Kidney (tissue), 14 donors: Measurements from ENCODE around the gene CACNA1E. TPM values are rescaled to one million over a fixed set of nuclear protein-coding genes. Genes with fewer than 3 reads are reported as not detected.

ENCODE experiments used
- DNase-seq, 5 donors: peaks; one replicate each; pipeline ENCODE4 v3.0.0-alpha.2; 2013 to 2020
- FAIRE-seq: peaks from 2 replicates; lab custom pipeline; 2012; peaks lifted over from hg19 to GRCh38; lab: Jason Lieb, UNC
- H3K27ac ChIP-seq, 2 donors: one replicate each; pipeline ENCODE4 v1.7.0; 2013; ENCODE audit warnings: low read depth in 2 of 2, low read length in 2 of 2, inconsistent platforms in 1 of 2
- H3K27me3 ChIP-seq: one replicate; pipeline ENCODE4 v1.7.1; 2013; ENCODE audit warnings: low read length, inconsistent platforms; ENCODE audit not compliant: control insufficient read depth, insufficient read depth
- H3K36me3 ChIP-seq, 3 donors: one replicate each; pipeline versions ENCODE4 v1.7.0 to v1.7.1; 2013; ENCODE audit warnings: low read length in 3 of 3, control low read depth in 1 of 3, inconsistent platforms in 1 of 3; ENCODE audit not compliant: insufficient read depth in 3 of 3, control insufficient read depth in 2 of 3
- H3K4me1 ChIP-seq, 3 donors: one replicate each; pipeline versions ENCODE4 v1.7.0 to v1.7.1; 2013; ENCODE audit warnings: low read length in 3 of 3, inconsistent platforms in 1 of 3, low read depth in 1 of 3; ENCODE audit not compliant: control insufficient read depth in 2 of 3, insufficient read depth in 2 of 3
- H3K4me3 ChIP-seq, 3 donors: one replicate each; pipeline versions ENCODE4 v1.7.0 to v1.8.1; 2013; ENCODE audit warnings: low read length in 3 of 3, control low read depth in 1 of 3, inconsistent platforms in 1 of 3
- H3K9ac ChIP-seq, 3 donors: one replicate each; pipeline versions ENCODE4 v1.7.0 to v1.7.1; 2013; ENCODE audit warnings: low read length in 3 of 3, control low read depth in 1 of 3, inconsistent platforms in 1 of 3
- H3K9me3 ChIP-seq, 3 donors: one replicate each; pipeline versions ENCODE4 v1.7.0 to v1.7.1; 2013; ENCODE audit warnings: low read length in 3 of 3, control low read depth in 1 of 3, inconsistent platforms in 1 of 3; ENCODE audit not compliant: control insufficient read depth in 2 of 3, insufficient read depth in 1 of 3
- intact Hi-C: fragments of 100-400 bp; cut with DNase I; formaldehyde crosslinking; loops from one replicate; pipeline ENCODE4 v1.11.1; 2022
- polyA plus RNA-seq: library from polyadenylated mRNA; stranded (reverse); fragments of 350-450 nt; fragmentation: Illumina TruSeq; extraction: RNeasy Lipid Tissue Mini Kit (QIAGEN cat#74804); gene quantifications from one replicate; pipeline ENCODE4 v1.2.3, GENCODE V29; 2014; ENCODE audit warnings: low read depth, low replicate concordance; ENCODE audit not compliant: insufficient read depth
- total RNA-seq: library from RNA; stranded (reverse); fragmentation: NEBNext Ultra II Directional; extraction: Animal tissue kit (Norgen Biotek cat#: 25700); gene quantifications from one replicate; pipeline ENCODE4 v1.2.1, GENCODE V29; 2021
- TF ChIP-seq, protein P1 (sequence below): IDR thresholded peaks from 3 replicates; pipeline ENCODE4 v1.5.1; 2012; ENCODE audit warnings: mild to moderate bottlenecking, moderate library complexity, borderline replicate concordance; ENCODE audit not compliant: insufficient read depth; ENCODE audit errors: extremely low read depth
- donor health status: control.
- donor health status: control.
- donor health status: control.
- donor health status: control.
- donor health status: control.
- donor health status: DM: yes; HTN: yes; CAD: no.
- donor health status: Normal renal cell carcinoma (clear cell type).

The CACNA1E gene
- total and polyA plus RNA-seq, 2 donors from 2014 or later = 0.19 TPM

DNA sequence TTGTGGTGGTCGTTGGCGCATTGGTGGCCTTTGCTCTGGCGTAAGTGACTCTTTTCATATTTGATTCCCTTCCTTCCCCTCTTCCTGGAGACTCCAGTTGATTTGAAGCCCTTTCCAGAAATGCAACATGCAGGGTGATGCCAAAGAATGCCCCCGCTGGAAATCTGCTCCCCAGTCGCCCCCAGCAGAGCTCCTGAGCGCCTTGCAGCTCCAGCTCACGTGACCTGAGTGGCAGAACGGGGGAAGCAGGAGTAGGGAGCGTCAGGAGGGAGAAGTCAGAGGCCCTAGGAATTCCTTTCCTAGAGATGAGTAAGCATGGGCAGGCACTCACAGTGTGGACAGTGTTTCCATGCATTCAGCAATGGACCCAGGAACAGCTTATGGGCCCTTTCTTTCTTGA, 255.9 kb downstream of the CACNA1E start:
- DNase-seq (no peak), FAIRE-seq (no peak)
- intact Hi-C loops = no loop called here
- no peaks in the 10 kb centered on the region for H3K36me3 ChIP-seq
- TF ChIP-seq, protein P1, sequence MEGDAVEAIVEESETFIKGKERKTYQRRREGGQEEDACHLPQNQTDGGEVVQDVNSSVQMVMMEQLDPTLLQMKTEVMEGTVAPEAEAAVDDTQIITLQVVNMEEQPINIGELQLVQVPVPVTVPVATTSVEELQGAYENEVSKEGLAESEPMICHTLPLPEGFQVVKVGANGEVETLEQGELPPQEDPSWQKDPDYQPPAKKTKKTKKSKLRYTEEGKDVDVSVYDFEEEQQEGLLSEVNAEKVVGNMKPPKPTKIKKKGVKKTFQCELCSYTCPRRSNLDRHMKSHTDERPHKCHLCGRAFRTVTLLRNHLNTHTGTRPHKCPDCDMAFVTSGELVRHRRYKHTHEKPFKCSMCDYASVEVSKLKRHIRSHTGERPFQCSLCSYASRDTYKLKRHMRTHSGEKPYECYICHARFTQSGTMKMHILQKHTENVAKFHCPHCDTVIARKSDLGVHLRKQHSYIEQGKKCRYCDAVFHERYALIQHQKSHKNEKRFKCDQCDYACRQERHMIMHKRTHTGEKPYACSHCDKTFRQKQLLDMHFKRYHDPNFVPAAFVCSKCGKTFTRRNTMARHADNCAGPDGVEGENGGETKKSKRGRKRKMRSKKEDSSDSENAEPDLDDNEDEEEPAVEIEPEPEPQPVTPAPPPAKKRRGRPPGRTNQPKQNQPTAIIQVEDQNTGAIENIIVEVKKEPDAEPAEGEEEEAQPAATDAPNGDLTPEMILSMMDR = no peak
- H3K27me3 ChIP-seq = no peaks in the 10 kb centered on the region
- H3K9ac ChIP-seq = no peak overlapping the region
- no peak overlapping the region for H3K4me3 ChIP-seq
- H3K9me3 ChIP-seq = no peaks in the 10 kb centered on the region
- no peak overlapping the region for H3K27ac ChIP-seq
- H3K4me1 ChIP-seq = no peaks in the 10 kb centered on the region

DNA sequence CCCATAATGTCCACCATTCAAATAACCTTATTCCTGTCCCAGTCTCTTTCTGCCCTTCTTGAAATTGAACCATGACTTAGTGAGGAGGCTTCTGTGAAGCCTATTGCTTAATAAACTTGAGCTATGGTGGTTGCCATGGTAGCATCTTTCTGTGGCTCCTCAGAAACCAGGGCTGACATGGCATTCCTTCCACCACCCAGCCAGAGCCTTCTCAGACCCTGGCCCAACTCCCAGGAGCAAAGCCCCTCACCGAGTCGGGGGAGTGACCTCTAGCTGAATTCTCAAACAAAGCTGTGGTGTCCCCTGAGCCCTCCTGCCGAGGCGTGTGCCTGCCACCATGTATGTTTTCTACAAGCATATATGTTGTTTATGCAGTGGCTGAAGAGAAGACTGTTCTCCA, 259.1 kb downstream of the CACNA1E start:
- intact Hi-C loops = no loop called here
- Histone ChIP-seq H3K36me3 (no peaks in the 10 kb centered on the region), H3K27me3 (no peaks in the 10 kb centered on the region), H3K4me3 (no peak overlapping the region), H3K9ac (no peak overlapping the region), H3K4me1 (no peaks in the 10 kb centered on the region), H3K27ac (no peak overlapping the region), H3K9me3 (no peaks in the 10 kb centered on the region)
- DNase-seq (peak in 2 of 5 donors; percentile 12 to 27), FAIRE-seq (no peak)
- TF ChIP-seq, protein P1 = no peak

DNA sequence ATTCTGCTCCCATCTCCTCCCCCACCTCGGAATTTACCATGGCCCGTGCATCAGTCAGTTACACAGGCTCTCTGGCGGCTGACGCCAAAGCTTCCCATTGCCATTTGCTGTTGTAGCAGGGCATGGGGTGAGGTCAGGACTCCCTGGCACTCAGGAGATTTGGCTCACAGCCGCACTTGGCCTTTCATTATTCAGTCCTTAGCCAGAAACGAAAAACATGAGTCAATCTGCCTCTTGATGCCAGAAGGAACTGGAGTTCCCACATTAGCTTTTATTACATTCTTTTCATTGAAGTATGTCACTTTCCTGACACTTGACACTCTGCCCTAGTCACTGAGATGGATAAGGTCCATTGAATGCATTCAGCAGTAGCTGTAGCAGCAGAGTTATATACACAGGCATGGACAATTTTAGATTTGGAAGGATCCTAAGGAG, 260.6 kb downstream of the CACNA1E start:
- FAIRE-seq (no peak), DNase-seq (peak in 2 of 5 donors; percentile 42 to 49)
- Histone ChIP-seq H3K9me3 (no peaks in the 10 kb centered on the region), H3K9ac (no peak overlapping the region), H3K4me3 (no peak overlapping the region), H3K4me1 (no peaks in the 10 kb centered on the region), H3K27me3 (no peaks in the 10 kb centered on the region), H3K27ac (no peak overlapping the region), H3K36me3 (no peaks in the 10 kb centered on the region)
- intact Hi-C loops = no loop called here
- TF ChIP-seq, protein P1 = no peak

DNA sequence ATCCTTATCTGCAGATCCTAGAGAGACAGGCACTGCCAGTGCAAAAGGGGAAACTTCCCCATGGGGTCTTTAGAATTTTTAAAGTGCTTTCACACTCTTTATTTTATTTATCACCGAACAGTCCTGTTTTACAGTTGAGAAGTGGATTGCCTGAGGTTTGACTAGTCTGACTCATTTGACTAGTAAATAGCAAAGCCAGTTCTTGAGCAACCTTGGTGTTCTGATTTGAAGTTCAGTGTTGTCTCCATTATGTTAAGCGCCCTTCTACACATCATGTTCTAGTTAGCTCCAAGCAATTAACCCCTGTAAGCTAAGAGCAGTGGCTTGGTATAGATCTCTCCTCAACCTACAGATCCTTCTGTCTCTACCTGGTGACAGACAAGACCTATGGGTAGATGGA, 262.9 kb downstream of the CACNA1E start:
- TF ChIP-seq, protein P1 = no peak
- no peak overlapping the region for H3K9ac ChIP-seq
- intact Hi-C loops = no loop called here
- H3K9me3 ChIP-seq = no peaks in the 10 kb centered on the region
- FAIRE-seq = no peak
- H3K4me3 ChIP-seq = no peak overlapping the region
- no peaks in the 10 kb centered on the region for H3K36me3 ChIP-seq
- no peak for DNase-seq
- H3K4me1 ChIP-seq = no peaks in the 10 kb centered on the region
- no peaks in the 10 kb centered on the region for H3K27me3 ChIP-seq
- no peak overlapping the region for H3K27ac ChIP-seq
